Glutamatergic neuron (in vitro differentiated cells): ENCODE results near the gene NPHP3. TPM values are rescaled to one million over a fixed set of nuclear protein-coding genes. Genes with fewer than 3 reads are reported as not detected.
A peak's percentile ranks its signal among the peaks of the same experiment; 100 is the strongest.

Experiments used
- DNase-seq: peaks from one replicate; pipeline ENCODE4 v3.0.0; 2022
- H3K27ac Mint-ChIP-seq: one replicate; pipeline ENCODE4 v1.8.0; 2020; ENCODE audit warnings: mild to moderate bottlenecking, mixed read lengths, inconsistent platforms; ENCODE audit not compliant: unreplicated experiment
- H3K27me3 Mint-ChIP-seq: one replicate; pipeline ENCODE4 v1.8.0; 2020; ENCODE audit warnings: mild to moderate bottlenecking, moderate library complexity, mixed read lengths, inconsistent platforms; ENCODE audit not compliant: unreplicated experiment
- H3K36me3 Mint-ChIP-seq: one replicate; pipeline ENCODE4 v1.8.0; 2020; ENCODE audit warnings: mild to moderate bottlenecking, mixed read lengths, inconsistent platforms; ENCODE audit not compliant: unreplicated experiment
- H3K4me1 Mint-ChIP-seq: one replicate; pipeline ENCODE4 v1.8.0; 2020; ENCODE audit warnings: mild to moderate bottlenecking, low read depth, mixed read lengths, inconsistent platforms; ENCODE audit not compliant: unreplicated experiment
- H3K4me3 Mint-ChIP-seq: one replicate; pipeline ENCODE4 v1.8.0; 2020; ENCODE audit warnings: mild to moderate bottlenecking, mixed read lengths, inconsistent platforms; ENCODE audit not compliant: unreplicated experiment
- H3K9me3 Mint-ChIP-seq: one replicate; pipeline ENCODE4 v1.8.0; 2020; ENCODE audit warnings: mild to moderate bottlenecking, moderate library complexity, mixed read lengths, inconsistent platforms; ENCODE audit not compliant: unreplicated experiment
- CTCF ChIP-seq: fragments of 200-600 bp; sonication (generic); IDR thresholded peaks from one replicate; pipeline ENCODE4 v1.5.0; 2021; ENCODE audit not compliant: partially characterized antibody, unreplicated experiment
- total RNA-seq: library from RNA; stranded (reverse); fragmentation: NEBNext Ultra II Directional; extraction: Animal tissue kit (Norgen Biotek cat#: 25700); gene quantifications from one replicate; pipeline ENCODE4 v1.2.1, GENCODE V29; 2021; ENCODE audit not compliant: unreplicated experiment

NPHP3 gene
- total RNA-seq, 1 donor from 2014 or later, result 8.4 TPM

GRCh38 chr3:132661101-132661500, 61.1 kb downstream of the NPHP3 start:
- DNase-seq, result no peak
- H3K27me3 Mint-ChIP-seq, result no peaks in the 10 kb centered on the region
- peaks cover 6% of the 10 kb centered on the region for H3K4me1 Mint-ChIP-seq

GRCh38 chr3:132660811-132661070, 61.5 kb downstream of the NPHP3 start:
- Mint-ChIP-seq H3K27me3 (no peaks in the 10 kb centered on the region), H3K27ac (peak overlapping the region; percentile 85), H3K36me3 (no peaks in the 10 kb centered on the region), H3K4me3 (peak overlapping the region; percentile 96), H3K9me3 (peaks cover 7% of the 10 kb centered on the region), H3K4me1 (peaks cover 6% of the 10 kb centered on the region)
- DNase-seq, result no peak
- TF ChIP-seq CTCF, result no peak

More at GRCh38 chr3:132661101-132661500, 61.1 kb downstream of the NPHP3 start:
- peaks cover 7% of the 10 kb centered on the region for H3K9me3 Mint-ChIP-seq
- no peak for TF ChIP-seq CTCF
- H3K27ac Mint-ChIP-seq, result peak overlapping the region; percentile 85
- peak overlapping the region; percentile 96 for H3K4me3 Mint-ChIP-seq
- no peaks in the 10 kb centered on the region for H3K36me3 Mint-ChIP-seq

- H3K4me3 Mint-ChIP-seq, result peak within 1 kb of the TSS; percentile 96
- peaks cover 7% of the 10 kb centered on the region for H3K9me3 Mint-ChIP-seq
- DNase-seq, result peak; percentile 70
- H3K27ac Mint-ChIP-seq, result peak within 1 kb of the TSS; percentile 88
- H3K36me3 Mint-ChIP-seq, result no peaks in the 10 kb centered on the region
- TF ChIP-seq CTCF, result no peak
- H3K27me3 Mint-ChIP-seq, result no peaks in the 10 kb centered on the region
- peaks cover 6% of the 10 kb centered on the region for H3K4me1 Mint-ChIP-seq
These were observed 62.0 kb downstream of the NPHP3 start, which contains the start of gene UBA5 for GRCh38 chr3:132660052-132660810. TSS of gene UBA5 (plus strand) at chr3:132660329. CDS start at chr3:132660538, 209 bp downstream.

- Mint-ChIP-seq H3K36me3 (no peaks in the 10 kb centered on the region), H3K27me3 (no peaks in the 10 kb centered on the region), H3K4me3 (peak within 1 kb of the TSS; percentile 96), H3K27ac (peak within 1 kb of the TSS; percentile 88), H3K9me3 (peaks cover 7% of the 10 kb centered on the region), H3K4me1 (peaks cover 6% of the 10 kb centered on the region)
- TF ChIP-seq CTCF, result peak; percentile 52
- peak; percentile 75 for DNase-seq
These were observed 62.7 kb downstream of the NPHP3 start, which contains the start of gene ACAD11 for GRCh38 chr3:132659365-132660051. TSS of gene ACAD11 (minus strand) at chr3:132659809. CDS start at chr3:132659751, 58 bp downstream.

- H3K9me3 Mint-ChIP-seq, result peaks cover 7% of the 10 kb centered on the region
- H3K4me1 Mint-ChIP-seq, result peaks cover 6% of the 10 kb centered on the region
- H3K36me3 Mint-ChIP-seq, result no peaks in the 10 kb centered on the region
- DNase-seq, result no peak
- no peak overlapping the region for H3K27ac Mint-ChIP-seq
- peak overlapping the region; percentile 96 for H3K4me3 Mint-ChIP-seq
- H3K27me3 Mint-ChIP-seq, result no peaks in the 10 kb centered on the region
- no peak for TF ChIP-seq CTCF
These were observed 63.2 kb downstream of the NPHP3 start for GRCh38 chr3:132659000-132659364.
